ENCODE data around the gene EIF4A3. TPM values are rescaled to one million over a fixed set of nuclear protein-coding genes. Genes with fewer than 3 reads are reported as not detected.
"Not testable (repeated sequence)": the region's sequence is repeated elsewhere in the genome, so short reads cannot be mapped to it uniquely, and the experiment has no call there.

The EIF4A3 gene
- total RNA-seq, 4 donors from 2014 or later: 69.0 to 112 (median 94.7) TPM

DNA sequence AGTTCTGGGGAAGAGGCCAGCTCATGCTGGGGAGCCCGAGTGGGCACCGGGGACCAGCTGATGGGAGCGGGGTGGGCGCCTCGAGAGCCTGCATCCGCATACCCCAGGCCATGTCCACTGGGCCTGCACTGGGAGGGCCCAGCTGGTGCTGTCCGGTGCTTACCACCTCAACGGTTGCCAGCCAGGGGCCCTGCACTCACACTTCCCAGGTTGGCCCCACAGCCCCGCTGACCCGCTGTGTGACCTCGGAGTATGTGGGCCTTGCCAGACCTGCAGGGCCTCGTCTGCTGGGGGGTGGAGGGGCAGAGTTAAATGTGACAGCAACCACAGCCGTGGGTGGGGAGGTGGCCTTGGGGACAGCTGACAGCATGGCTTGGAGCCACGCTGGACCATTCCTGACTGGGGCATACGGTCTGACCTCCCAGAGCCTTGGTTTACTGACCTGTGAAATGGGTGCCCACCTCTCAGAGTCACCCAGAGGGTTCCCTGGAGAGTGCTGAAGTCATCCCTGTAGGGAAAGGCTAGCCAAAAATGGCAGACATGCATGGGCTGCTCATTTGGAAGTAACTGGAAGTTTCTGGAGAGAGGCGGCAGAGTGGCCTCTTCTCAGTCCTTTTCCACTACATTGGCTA, 51.0 kb downstream of the EIF4A3 start:
- H3K27ac ChIP-seq: no peak overlapping the region
- peaks cover 0 to 7% (median 1%) of the 10 kb centered on the region in 3 donors for H3K4me1 ChIP-seq
- H3K4me3 ChIP-seq: no peak overlapping the region
- no peaks in the 10 kb centered on the region for H3K9me3 ChIP-seq
- intact Hi-C loops (cut with DNase I): no loop called here
- no peaks in the 10 kb centered on the region for H3K36me3 ChIP-seq
- H3K27me3 ChIP-seq: no peaks in the 10 kb centered on the region
- 94 to 95% methylated on average over 2 to 6 of the region's 16 CpGs for WGBS, 2 donors
- TF ChIP-seq POLR2A (IDR thresholded peaks at IDR 0.05): no peak
- TF ChIP-seq, protein P1, sequence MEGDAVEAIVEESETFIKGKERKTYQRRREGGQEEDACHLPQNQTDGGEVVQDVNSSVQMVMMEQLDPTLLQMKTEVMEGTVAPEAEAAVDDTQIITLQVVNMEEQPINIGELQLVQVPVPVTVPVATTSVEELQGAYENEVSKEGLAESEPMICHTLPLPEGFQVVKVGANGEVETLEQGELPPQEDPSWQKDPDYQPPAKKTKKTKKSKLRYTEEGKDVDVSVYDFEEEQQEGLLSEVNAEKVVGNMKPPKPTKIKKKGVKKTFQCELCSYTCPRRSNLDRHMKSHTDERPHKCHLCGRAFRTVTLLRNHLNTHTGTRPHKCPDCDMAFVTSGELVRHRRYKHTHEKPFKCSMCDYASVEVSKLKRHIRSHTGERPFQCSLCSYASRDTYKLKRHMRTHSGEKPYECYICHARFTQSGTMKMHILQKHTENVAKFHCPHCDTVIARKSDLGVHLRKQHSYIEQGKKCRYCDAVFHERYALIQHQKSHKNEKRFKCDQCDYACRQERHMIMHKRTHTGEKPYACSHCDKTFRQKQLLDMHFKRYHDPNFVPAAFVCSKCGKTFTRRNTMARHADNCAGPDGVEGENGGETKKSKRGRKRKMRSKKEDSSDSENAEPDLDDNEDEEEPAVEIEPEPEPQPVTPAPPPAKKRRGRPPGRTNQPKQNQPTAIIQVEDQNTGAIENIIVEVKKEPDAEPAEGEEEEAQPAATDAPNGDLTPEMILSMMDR (IDR thresholded peaks at IDR 0.05): no peak
- no peak for DNase-seq

DNA sequence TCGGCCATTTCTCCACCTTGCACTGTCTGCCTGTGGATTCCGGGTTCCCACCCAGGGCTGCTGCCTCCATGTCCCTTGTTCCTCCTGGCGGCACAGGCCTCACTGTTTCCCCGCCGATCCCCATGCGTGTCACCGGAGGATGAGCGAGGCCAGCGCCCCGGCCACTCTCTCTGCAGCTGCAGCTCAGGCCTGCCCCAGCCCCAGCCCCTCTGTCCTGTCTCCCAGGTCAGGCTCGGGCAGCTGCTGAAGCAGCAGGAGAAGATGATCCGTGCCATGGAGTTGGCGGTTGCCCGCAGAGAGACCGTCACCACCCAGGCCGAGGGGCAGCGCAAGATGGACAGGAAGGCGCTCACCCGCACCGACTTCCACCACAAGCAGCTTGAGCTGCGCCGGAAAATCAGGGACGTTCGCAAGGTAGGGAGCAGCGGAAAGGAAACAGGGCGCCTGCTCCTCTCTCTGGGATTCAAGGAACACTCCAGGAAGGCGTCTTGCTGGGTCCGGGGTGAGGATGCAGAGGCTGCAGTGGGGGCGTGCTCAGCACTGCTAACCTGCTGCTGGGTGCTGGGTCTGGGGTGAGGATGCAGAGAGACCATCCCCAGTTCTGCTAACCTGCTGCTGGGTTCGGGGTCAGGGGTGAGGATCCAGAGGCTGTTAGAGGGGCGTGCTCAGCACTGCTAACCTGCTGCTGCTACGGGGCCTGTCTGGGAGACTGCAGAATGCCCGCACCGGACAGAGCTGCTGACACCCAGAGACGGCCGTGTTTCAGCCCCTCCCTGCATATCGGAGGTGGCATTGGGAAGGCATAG, 51.7 kb downstream of the EIF4A3 start:
- no peak for DNase-seq
- H3K4me3 ChIP-seq: no peak overlapping the region
- H3K36me3 ChIP-seq: no peaks in the 10 kb centered on the region
- no peaks in the 10 kb centered on the region for H3K9me3 ChIP-seq
- TF ChIP-seq POLR2A (IDR thresholded peaks at IDR 0.05): no peak
- TF ChIP-seq, protein P1 (IDR thresholded peaks at IDR 0.05): no peak
- no peak overlapping the region for H3K27ac ChIP-seq
- intact Hi-C loops (cut with DNase I): no loop called here
- WGBS, 2 donors: 86 to 88% methylated on average over 14 to 32 of the region's 37 CpGs
- no peaks in the 10 kb centered on the region for H3K27me3 ChIP-seq
- no peaks in the 10 kb centered on the region for H3K4me1 ChIP-seq

DNA sequence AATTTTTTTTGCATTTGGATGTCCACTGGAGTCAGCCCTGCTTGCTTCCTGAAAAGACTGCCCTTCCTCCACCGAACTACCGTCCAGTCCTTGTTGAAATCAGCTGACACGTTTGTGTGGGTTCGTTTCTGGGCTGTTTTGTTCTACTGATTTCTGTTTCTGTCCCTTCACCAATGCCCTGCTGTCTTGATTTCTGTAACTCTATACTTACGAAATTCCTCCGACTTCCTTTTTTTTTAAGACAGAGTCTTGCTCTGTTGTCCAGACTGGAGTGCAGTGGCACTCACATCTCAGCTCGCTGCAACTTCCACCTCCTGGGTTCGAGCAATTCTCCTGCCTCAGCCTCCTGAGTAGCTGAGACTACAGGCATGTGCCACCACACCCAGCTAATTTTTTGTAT, 54.0 kb downstream of the EIF4A3 start:
- TF ChIP-seq POLR2A (IDR thresholded peaks at IDR 0.05): no peak
- TF ChIP-seq, protein P1 (IDR thresholded peaks at IDR 0.05): no peak
- 62 to 74% methylated on average over 8 of the region's 8 CpGs for WGBS, 2 donors
- no peak for DNase-seq
- Histone ChIP-seq H3K9me3 (no peaks in the 10 kb centered on the region), H3K27ac (peak overlapping the region in 1 of 4 donors; percentile 63), H3K36me3 (no peaks in the 10 kb centered on the region), H3K27me3 (no peaks in the 10 kb centered on the region), H3K4me3 (no peak overlapping the region), H3K4me1 (no peaks in the 10 kb centered on the region)
- intact Hi-C loops (cut with DNase I): no loop called here

DNA sequence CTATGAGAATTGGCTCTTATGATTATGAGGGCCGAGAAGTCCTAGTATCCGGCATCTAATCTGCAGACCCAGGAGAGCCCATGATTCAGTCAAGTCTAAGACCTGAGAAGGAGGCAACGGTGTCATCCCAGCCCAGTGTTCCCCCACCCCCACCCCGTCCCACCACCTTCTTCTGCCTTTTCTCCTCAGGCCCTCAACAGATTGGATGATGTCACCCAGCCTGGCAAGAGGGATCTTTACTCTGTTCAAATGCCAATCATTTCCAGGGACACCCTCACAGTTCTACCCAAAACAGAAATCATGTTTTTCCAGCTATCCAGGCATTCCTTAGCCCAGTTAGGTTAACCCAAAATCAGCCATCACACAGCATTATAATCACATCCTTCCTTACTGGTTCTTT, 55.6 kb downstream of the EIF4A3 start:
- 39 to 79% methylated on average over 2 to 4 of the region's 4 CpGs for WGBS, 2 donors
- Histone ChIP-seq H3K27me3 (no peaks in the 10 kb centered on the region), H3K27ac (no peak overlapping the region), H3K36me3 (no peaks in the 10 kb centered on the region), H3K9me3 (no peaks in the 10 kb centered on the region), H3K4me1 (no peaks in the 10 kb centered on the region), H3K4me3 (no peak overlapping the region)
- no peak for DNase-seq
- TF ChIP-seq, protein P1 (IDR thresholded peaks at IDR 0.05): no peak
- no peak for TF ChIP-seq POLR2A (IDR thresholded peaks at IDR 0.05)
- intact Hi-C loops (cut with DNase I): no loop called here

DNA sequence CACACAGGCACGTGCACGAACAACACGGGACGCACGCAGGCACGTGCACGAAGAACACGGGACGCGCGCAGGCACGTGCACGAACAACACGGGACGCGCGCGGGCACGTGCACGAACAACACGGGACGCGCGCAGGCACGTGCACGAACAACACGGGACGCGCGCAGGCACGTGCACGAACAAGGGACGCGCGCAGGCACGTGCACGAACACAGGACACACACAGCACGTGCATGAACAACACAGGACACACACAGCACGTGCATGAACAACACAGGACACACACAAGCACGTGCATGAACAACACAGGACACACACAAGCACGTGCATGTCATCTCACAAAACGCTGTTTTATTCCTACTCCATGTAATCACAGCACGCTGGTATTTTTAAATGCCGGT, 56.8 kb downstream of the EIF4A3 start:
- H3K27ac ChIP-seq; H3K9me3 ChIP-seq; H3K27me3 ChIP-seq; H3K4me3 ChIP-seq; intact Hi-C loops (cut with DNase I); DNase-seq; H3K36me3 ChIP-seq; H3K4me1 ChIP-seq: not testable (repeated sequence)
- WGBS, 2 donors: 83 to 91% methylated on average over 11 to 40 of the region's 44 CpGs

Data from esophagus squamous epithelium (tissue), 5 donors.